AG09309 (cell line): Measurements from ENCODE around the gene NFATC1.

Experiments
- DNase-seq: peaks from one replicate; pipeline ENCODE4 v3.0.0-alpha.2; 2010; ENCODE audit warnings: low read depth
- H3K4me3 ChIP-seq: 2 replicates; pipeline ENCODE4 v1.5.1; 2011; ENCODE audit warnings: mild to moderate bottlenecking, low read depth, low read length, moderate library complexity; ENCODE audit not compliant: control insufficient read depth
- CTCF ChIP-seq: IDR thresholded peaks from 2 replicates; pipeline ENCODE4 v1.5.1; 2011; ENCODE audit warnings: mild to moderate bottlenecking, low read depth, low read length, inconsistent platforms; ENCODE audit not compliant: insufficient read depth, control insufficient read depth; ENCODE audit errors: missing control alignments

NFATC1 gene

GRCh38 chr18:79552696-79553095 is 157.0 kb downstream of the NFATC1 start:
- TF ChIP-seq CTCF = no peak
- no peak overlapping the region for H3K4me3 ChIP-seq
- DNase-seq = no peak

- no peak for TF ChIP-seq CTCF
- H3K4me3 ChIP-seq = no peak overlapping the region
- no peak for DNase-seq
These were observed 157.4 kb downstream of the NFATC1 start for GRCh38 chr18:79553154-79553553.

GRCh38 chr18:79553696-79554095 is 158.0 kb downstream of the NFATC1 start:
- TF ChIP-seq CTCF = no peak
- DNase-seq = no peak
- H3K4me3 ChIP-seq = no peak overlapping the region

- TF ChIP-seq CTCF = no peak
- no peak for DNase-seq
- H3K4me3 ChIP-seq = no peak overlapping the region
These were observed 158.6 kb downstream of the NFATC1 start for GRCh38 chr18:79554321-79554720.

- TF ChIP-seq CTCF = no peak
These were observed 159.4 kb downstream of the NFATC1 start for GRCh38 chr18:79554945-79555645.

GRCh38 chr18:79555885-79556284 is 160.2 kb downstream of the NFATC1 start:
- TF ChIP-seq CTCF = no peak
- H3K4me3 ChIP-seq = no peak overlapping the region

More at GRCh38 chr18:79554945-79555645, 159.4 kb downstream of the NFATC1 start:
- H3K4me3 ChIP-seq = no peak overlapping the region
- no peak for DNase-seq

More at GRCh38 chr18:79555885-79556284, 160.2 kb downstream of the NFATC1 start:
- DNase-seq = no peak
